ENCODE results near the gene TCF7L2. TPM values are rescaled to one million over a fixed set of nuclear protein-coding genes. Genes with fewer than 3 reads are reported as not detected.

The TCF7L2 gene
- total RNA-seq, 1 donor from 2014 or later: 8.2 TPM

DNA sequence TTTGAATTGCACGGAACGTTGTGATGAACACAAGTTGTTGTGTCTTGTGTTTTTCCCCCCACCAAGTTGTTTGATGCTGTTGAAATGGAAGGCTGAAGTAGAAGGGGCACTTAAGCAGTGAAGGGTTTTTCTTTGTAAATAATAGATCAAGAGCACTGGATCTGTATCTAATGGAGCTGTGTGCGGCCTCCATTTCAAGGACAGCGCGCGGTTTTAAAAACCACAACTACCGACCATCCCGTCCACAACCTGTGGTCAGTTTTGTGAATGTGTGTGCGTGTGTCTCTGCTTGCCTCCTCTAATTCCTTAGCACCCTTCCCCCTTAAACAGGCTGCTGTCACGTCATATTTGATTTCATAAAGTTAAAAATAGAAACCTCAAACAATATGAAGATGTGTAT lies 165.5 kb downstream of the TCF7L2 start:
- TF ChIP-seq, protein P1, sequence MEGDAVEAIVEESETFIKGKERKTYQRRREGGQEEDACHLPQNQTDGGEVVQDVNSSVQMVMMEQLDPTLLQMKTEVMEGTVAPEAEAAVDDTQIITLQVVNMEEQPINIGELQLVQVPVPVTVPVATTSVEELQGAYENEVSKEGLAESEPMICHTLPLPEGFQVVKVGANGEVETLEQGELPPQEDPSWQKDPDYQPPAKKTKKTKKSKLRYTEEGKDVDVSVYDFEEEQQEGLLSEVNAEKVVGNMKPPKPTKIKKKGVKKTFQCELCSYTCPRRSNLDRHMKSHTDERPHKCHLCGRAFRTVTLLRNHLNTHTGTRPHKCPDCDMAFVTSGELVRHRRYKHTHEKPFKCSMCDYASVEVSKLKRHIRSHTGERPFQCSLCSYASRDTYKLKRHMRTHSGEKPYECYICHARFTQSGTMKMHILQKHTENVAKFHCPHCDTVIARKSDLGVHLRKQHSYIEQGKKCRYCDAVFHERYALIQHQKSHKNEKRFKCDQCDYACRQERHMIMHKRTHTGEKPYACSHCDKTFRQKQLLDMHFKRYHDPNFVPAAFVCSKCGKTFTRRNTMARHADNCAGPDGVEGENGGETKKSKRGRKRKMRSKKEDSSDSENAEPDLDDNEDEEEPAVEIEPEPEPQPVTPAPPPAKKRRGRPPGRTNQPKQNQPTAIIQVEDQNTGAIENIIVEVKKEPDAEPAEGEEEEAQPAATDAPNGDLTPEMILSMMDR (IDR thresholded peaks at IDR 0.05): no peak
- no peaks in the 10 kb centered on the region for H3K9me3 ChIP-seq
- no peak for DNase-seq (ENCODE audit: low spot score in 2 of 2)
- H3K4me1 ChIP-seq: peaks cover 0 to 5% of the 10 kb centered on the region in 2 donors
- no peaks in the 10 kb centered on the region for H3K36me3 ChIP-seq
- no peak overlapping the region for H3K27ac ChIP-seq
- no peak overlapping the region for H3K4me3 ChIP-seq
- intact Hi-C loops (cut with DNase I): no loop called here
- no peaks in the 10 kb centered on the region for H3K27me3 ChIP-seq

DNA sequence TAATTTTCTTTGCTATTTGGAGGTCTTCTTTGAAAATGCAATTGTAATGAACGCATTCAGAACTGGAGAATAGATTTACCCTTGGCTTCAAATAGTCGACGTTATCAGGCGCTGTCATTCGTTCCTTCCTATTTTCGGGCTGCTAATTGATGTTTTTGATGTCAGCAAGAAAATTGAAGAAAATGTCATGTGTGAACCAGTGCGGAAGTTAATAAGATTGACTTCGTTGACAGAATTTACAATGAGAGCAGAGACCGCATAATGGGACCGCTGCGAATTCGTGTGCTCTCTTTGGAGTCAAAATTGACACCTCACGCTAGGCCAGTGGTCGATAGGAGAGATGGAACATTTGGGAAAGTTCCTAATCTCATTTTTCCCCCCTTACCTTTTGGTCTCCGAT lies 168.8 kb downstream of the TCF7L2 start:
- no peak overlapping the region for H3K27ac ChIP-seq
- no peaks in the 10 kb centered on the region for H3K36me3 ChIP-seq
- H3K27me3 ChIP-seq: no peaks in the 10 kb centered on the region
- no peak overlapping the region for H3K4me3 ChIP-seq
- no peaks in the 10 kb centered on the region for H3K9me3 ChIP-seq
- TF ChIP-seq, protein P1 (IDR thresholded peaks at IDR 0.05): no peak
- intact Hi-C loops (cut with DNase I): no loop called here
- DNase-seq (ENCODE audit: low spot score in 2 of 2): no peak
- H3K4me1 ChIP-seq: no peaks in the 10 kb centered on the region

DNA sequence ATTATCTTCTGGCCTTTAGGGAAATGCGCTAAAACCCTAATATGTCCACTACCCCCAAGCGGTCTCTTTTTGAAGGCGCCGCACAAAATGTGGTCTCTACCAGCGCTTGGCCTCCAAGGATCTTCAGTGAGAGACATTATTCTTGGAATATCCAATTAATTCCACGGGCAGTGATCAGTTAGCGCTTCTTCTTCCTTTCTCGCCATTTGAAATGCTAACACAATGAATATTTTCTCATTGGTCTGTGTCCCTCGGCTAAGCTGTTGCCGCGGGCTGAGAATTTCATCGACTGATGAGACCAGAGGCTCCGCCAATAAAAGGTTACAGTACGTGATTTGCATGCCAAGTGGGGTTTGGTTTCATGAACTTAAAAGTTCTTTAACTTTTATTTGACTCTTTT lies 169.8 kb downstream of the TCF7L2 start:
- TF ChIP-seq, protein P1 (IDR thresholded peaks at IDR 0.05): no peak
- Histone ChIP-seq H3K27ac (no peak overlapping the region), H3K4me1 (no peaks in the 10 kb centered on the region), H3K4me3 (no peak overlapping the region), H3K36me3 (no peaks in the 10 kb centered on the region), H3K9me3 (no peaks in the 10 kb centered on the region), H3K27me3 (no peaks in the 10 kb centered on the region)
- intact Hi-C loops (cut with DNase I): no loop called here
- DNase-seq (ENCODE audit: low spot score in 2 of 2): no peak

DNA sequence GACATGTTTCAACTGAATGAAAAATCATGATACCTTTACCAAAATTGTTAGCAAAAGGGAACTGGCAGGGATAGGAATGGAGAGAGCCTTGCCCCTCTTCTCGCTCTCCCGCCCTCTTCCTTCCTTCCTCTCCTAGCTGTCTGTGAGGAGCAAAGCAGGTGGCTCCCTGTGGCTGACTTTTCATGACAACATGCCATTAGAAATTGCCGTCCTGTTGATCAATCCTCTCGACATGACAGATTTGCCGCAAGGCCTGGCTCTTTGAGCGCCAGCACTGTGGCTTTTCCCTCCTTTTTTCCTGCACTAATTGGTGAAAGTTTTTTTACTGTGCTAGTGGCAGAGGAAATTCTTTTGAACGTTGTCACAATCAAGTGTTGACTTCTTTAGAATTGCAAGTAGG lies 171.1 kb downstream of the TCF7L2 start:
- Histone ChIP-seq H3K27ac (no peak overlapping the region), H3K36me3 (no peaks in the 10 kb centered on the region), H3K4me1 (peaks cover 0 to under 1% of the 10 kb centered on the region in 2 donors), H3K27me3 (no peaks in the 10 kb centered on the region), H3K9me3 (no peaks in the 10 kb centered on the region), H3K4me3 (no peak overlapping the region)
- no peak for DNase-seq (ENCODE audit: low spot score in 2 of 2)
- intact Hi-C loops (cut with DNase I): no loop called here
- TF ChIP-seq, protein P1 (IDR thresholded peaks at IDR 0.05): no peak

DNA sequence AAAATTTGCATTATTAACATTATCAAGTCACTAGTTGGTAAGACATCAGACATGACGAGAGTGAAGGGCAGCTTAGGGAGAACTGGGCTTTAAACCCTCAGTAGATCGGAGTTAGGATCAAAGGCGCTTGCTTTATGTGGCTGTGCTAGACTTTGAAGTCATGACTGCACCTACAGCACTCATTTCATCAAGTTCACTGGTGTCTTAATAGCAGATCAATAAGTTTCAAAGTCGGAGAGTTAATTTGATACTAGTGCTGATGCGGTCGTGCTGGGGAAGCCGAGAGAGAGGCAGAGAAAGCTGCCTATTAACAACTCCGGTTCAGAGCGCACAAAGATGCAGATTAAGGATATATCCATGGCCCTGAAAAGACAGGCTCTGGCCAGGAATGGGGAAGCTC lies 172.9 kb downstream of the TCF7L2 start:
- H3K36me3 ChIP-seq: no peaks in the 10 kb centered on the region
- TF ChIP-seq, protein P1 (IDR thresholded peaks at IDR 0.05): no peak
- H3K4me3 ChIP-seq: no peak overlapping the region
- DNase-seq (ENCODE audit: low spot score in 2 of 2): no peak
- H3K4me1 ChIP-seq: peaks cover 0 to 4% of the 10 kb centered on the region in 2 donors
- H3K27ac ChIP-seq: no peak overlapping the region
- H3K27me3 ChIP-seq: no peaks in the 10 kb centered on the region
- intact Hi-C loops (cut with DNase I): no loop called here
- no peaks in the 10 kb centered on the region for H3K9me3 ChIP-seq

DNA sequence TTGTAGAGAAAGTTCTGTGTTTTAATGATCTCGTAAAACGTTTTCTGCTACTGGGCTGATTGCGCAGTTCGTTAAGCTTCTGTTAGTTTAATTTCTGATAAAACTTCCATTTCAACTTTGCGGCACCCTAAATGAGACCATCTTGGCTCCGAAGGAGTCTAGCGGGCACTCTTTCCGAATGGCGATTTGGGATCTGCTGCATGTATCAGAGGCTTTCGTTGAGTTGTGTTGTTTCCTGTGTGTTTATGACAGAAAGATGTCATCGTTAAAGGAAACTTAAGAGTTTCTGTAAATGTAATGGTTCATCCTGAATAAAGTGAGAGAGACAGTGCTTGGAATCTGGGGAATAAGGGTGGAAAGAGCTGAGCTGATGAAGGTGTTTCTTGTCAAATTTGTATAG lies 174.7 kb downstream of the TCF7L2 start:
- Histone ChIP-seq H3K4me3 (no peak overlapping the region), H3K27ac (no peak overlapping the region), H3K27me3 (no peaks in the 10 kb centered on the region), H3K4me1 (peaks cover 0 to 4% of the 10 kb centered on the region in 2 donors), H3K9me3 (no peaks in the 10 kb centered on the region), H3K36me3 (no peaks in the 10 kb centered on the region)
- TF ChIP-seq, protein P1 (IDR thresholded peaks at IDR 0.05): no peak
- DNase-seq (ENCODE audit: low spot score in 2 of 2): no peak
- intact Hi-C loops (cut with DNase I): loop anchor here (5.0 kb wide), 4 partner anchors 102 to 557 kb away; no protein-coding TSS in a partner anchor
